OCI-LY3 (cell line): ENCODE results near the gene TMEM259.
A peak's percentile ranks its signal among the peaks of the same experiment; 100 is the strongest.

Experiments
- H2AFZ ChIP-seq: fragments of 200-600, 300-600 bp; shearing (Covaris generic); 2 replicates; pipeline ENCODE4 v1.6.0; 2014; ENCODE audit warnings: antibody characterized with exemption, low read depth, low read length
- H3K27ac ChIP-seq: fragments of 200-600, 300-600 bp; sonication (generic); 2 replicates; pipeline ENCODE4 v1.5.1; 2014; ENCODE audit warnings: mild to moderate bottlenecking, low read length, moderate library complexity, mixed read lengths
- H3K27me3 ChIP-seq: fragments of 200-600, 300-600 bp; sonication (generic); 2 replicates; pipeline ENCODE4 v1.6.1; 2014; ENCODE audit warnings: low read depth, low read length, mixed read lengths
- H3K36me3 ChIP-seq: fragments of 200-600, 300-600 bp; sonication (generic); replicated peaks from 2 replicates; pipeline ENCODE3; 2014; ENCODE audit warnings: low read depth, low read length, mixed read lengths
- H3K4me1 ChIP-seq: fragments of 300-600, 200-600 bp; sonication (generic); 2 replicates; pipeline ENCODE4 v1.6.1; 2014; ENCODE audit warnings: low read length, mixed read lengths
- H3K4me2 ChIP-seq: fragments of 200-600, 300-600 bp; sonication (generic); 2 replicates; pipeline ENCODE4 v1.6.1; 2014; ENCODE audit warnings: low read length, mixed read lengths
- H3K4me3 ChIP-seq: fragments of 300-600, 200-600 bp; sonication (generic); 2 replicates; pipeline ENCODE4 v1.5.1; 2014; ENCODE audit warnings: antibody characterized with exemption, mild to moderate bottlenecking, low read length, moderate library complexity
- H3K79me2 ChIP-seq: fragments of 300-600, 200-600 bp; shearing (Covaris generic); 2 replicates; pipeline ENCODE4 v1.6.1; 2014; ENCODE audit warnings: mild to moderate bottlenecking, low read length, mixed read lengths
- H3K9ac ChIP-seq: fragments of 300-600, 200-600 bp; shearing (Covaris generic); 2 replicates; pipeline ENCODE4 v1.6.0; 2014; ENCODE audit warnings: mild to moderate bottlenecking, low read length, moderate library complexity
- H3K9me3 ChIP-seq: fragments of 200-600, 300-600 bp; shearing (Covaris generic); 2 replicates; pipeline ENCODE4 v1.6.1; 2014; ENCODE audit warnings: low read length, mixed read lengths; ENCODE audit not compliant: insufficient read depth
- H4K20me1 ChIP-seq: fragments of 200-600, 300-600 bp; sonication (generic); 2 replicates; pipeline ENCODE4 v1.6.1; 2016; ENCODE audit warnings: low read length, mixed read lengths; ENCODE audit not compliant: insufficient read depth
- EZH2phosphoT487 ChIP-seq: fragments of 200-600 bp; shearing (Covaris generic); IDR thresholded peaks from 2 replicates; pipeline ENCODE4 v1.6.1; 2018; ENCODE audit warnings: antibody characterized with exemption, mixed run types, low read depth
- TF ChIP-seq, protein P1 (sequence below): fragments of 200-600, 300-600 bp; sonication (generic); IDR thresholded peaks from 2 replicates; pipeline ENCODE4 v1.5.1; 2014; ENCODE audit warnings: antibody characterized with exemption, low read length, low read depth

The TMEM259 gene

DNA sequence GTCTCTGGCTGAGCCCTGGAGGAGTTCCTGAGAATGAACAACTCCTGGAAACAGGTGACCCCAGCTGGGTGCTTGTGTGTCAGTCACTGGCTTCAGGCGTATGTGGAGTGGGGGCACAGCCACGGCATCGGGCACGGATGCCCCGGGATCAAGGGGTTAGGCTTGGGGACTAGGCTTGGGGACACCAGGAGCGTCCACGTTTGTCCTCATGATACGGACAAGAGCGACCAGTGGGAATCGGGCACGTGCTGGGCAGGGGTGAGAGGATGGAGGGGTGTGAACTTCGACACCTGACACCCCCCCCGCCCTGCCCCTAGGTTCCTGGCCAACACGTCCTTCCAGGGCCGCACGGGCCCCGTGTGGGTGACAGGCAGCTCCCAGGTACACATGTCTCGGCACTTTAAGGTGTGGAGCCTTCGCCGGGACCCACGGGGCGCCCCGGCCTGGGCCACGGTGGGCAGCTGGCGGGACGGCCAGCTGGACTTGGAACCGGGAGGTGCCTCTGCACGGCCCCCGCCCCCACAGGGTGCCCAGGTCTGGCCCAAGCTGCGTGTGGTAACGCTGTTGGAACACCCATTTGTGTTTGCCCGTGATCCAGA lies 16.6 kb downstream of the TMEM259 start:
- Histone ChIP-seq H3K36me3 (peaks cover 20% of the 10 kb centered on the region), H3K79me2 (no peaks in the 10 kb centered on the region), H3K4me1 (peaks cover 3% of the 10 kb centered on the region), H3K4me2 (no peak overlapping the region), H2AFZ (no peak overlapping the region), H3K9ac (no peak overlapping the region), H4K20me1 (peaks cover 8% of the 10 kb centered on the region; the same call in 1 of the 2 replicates), H3K9me3 (no peaks in the 10 kb centered on the region), H3K4me3 (no peak overlapping the region), H3K27ac (no peak overlapping the region), H3K27me3 (no peaks in the 10 kb centered on the region)
- TF ChIP-seq EZH2phosphoT487 = no peak
- TF ChIP-seq, protein P1, sequence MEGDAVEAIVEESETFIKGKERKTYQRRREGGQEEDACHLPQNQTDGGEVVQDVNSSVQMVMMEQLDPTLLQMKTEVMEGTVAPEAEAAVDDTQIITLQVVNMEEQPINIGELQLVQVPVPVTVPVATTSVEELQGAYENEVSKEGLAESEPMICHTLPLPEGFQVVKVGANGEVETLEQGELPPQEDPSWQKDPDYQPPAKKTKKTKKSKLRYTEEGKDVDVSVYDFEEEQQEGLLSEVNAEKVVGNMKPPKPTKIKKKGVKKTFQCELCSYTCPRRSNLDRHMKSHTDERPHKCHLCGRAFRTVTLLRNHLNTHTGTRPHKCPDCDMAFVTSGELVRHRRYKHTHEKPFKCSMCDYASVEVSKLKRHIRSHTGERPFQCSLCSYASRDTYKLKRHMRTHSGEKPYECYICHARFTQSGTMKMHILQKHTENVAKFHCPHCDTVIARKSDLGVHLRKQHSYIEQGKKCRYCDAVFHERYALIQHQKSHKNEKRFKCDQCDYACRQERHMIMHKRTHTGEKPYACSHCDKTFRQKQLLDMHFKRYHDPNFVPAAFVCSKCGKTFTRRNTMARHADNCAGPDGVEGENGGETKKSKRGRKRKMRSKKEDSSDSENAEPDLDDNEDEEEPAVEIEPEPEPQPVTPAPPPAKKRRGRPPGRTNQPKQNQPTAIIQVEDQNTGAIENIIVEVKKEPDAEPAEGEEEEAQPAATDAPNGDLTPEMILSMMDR = no peak

DNA sequence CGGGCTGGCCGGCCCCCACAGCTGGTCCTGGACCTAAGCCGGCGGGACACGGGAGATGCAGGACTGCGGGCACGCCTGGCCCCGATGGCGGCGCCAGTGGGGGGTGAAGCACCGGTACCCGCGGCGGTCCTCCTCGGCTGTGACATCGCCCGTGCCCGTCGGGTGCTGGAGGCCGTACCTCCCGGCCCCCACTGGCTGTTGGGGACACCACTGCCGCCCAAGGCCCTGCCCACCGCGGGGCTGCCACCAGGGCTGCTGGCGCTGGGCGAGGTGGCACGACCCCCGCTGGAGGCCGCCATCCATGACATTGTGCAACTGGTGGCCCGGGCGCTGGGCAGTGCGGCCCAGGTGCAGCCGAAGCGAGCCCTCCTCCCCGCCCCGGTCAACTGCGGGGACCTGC lies 17.6 kb downstream of the TMEM259 start:
- Histone ChIP-seq H3K36me3 (peaks cover 12% of the 10 kb centered on the region), H3K4me1 (peaks cover 3% of the 10 kb centered on the region), H3K79me2 (no peaks in the 10 kb centered on the region), H3K27ac (no peak overlapping the region), H3K9ac (no peak overlapping the region), H3K27me3 (no peaks in the 10 kb centered on the region), H3K4me3 (no peak overlapping the region), H3K4me2 (no peak overlapping the region), H2AFZ (no peak overlapping the region), H3K9me3 (no peaks in the 10 kb centered on the region), H4K20me1 (peaks cover 8% of the 10 kb centered on the region; the same call in 1 of the 2 replicates)
- TF ChIP-seq EZH2phosphoT487 = no peak
- TF ChIP-seq, protein P1 = no peak

DNA sequence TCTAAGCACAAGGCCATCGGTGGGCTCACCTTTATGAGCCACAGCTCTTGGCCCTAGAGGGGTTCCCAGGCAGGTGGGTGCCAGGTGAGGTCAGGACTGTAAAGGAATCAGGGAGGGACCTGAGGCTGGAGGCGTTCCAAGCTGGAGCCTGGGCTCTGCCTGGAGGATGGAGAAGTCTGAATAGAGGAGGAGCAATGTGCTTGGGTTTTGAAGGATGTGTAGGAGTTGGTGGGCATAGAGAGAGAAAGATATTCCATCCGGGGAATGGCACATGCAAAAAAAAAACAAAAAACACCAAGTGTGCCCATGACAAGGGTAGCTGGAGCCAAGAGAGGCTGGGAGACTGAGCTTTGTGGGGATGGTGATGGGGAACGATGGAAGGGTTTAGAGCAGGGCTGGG lies 18.3 kb downstream of the TMEM259 start:
- Histone ChIP-seq H2AFZ (no peak overlapping the region), H3K36me3 (peaks cover 11% of the 10 kb centered on the region), H3K27me3 (no peaks in the 10 kb centered on the region), H3K4me3 (no peak overlapping the region), H3K4me1 (peaks cover 3% of the 10 kb centered on the region), H3K27ac (no peak overlapping the region), H3K9me3 (no peaks in the 10 kb centered on the region), H3K9ac (no peak overlapping the region), H3K4me2 (no peak overlapping the region), H4K20me1 (peaks cover 8% of the 10 kb centered on the region; the same call in 1 of the 2 replicates), H3K79me2 (no peaks in the 10 kb centered on the region)
- TF ChIP-seq, protein P1 = no peak
- TF ChIP-seq EZH2phosphoT487 = no peak

DNA sequence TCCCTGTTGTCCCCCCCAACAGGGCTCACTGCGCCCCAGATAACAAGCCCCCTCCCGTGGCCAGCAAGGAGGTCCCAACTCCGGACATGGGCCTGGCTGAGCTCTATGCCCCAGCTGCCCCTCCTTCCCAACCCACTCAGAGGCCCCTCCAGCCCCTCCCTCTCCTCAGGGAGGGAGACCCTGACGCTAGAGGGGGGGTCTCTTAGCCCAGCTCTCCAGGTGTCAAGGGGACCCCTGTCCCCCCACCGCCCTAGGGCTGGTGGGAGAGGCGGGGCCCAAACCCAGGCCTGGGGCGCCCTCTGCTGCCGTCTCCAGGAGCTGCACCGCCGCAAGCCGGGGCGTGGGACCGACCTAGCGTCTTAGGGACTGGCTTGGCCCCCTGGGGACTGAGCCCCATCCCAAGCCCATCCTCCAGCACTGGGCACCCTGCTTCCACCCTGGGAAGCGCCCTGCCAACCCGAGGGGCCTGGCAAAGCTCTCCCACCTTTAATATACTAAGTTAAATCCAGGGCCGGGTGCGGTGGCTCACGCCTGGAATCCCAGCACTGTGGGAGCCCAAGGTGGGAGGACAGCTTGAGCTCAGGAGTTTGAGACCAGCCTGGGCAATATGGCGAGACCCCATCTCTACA lies 19.3 kb downstream of the TMEM259 start:
- Histone ChIP-seq H3K4me3 (peak overlapping the region; percentile 8; the same call in 1 of the 2 replicates), H3K9ac (no peak overlapping the region), H2AFZ (peak overlapping the region; percentile 10; the same call in 1 of the 2 replicates)

More for the DNA sequence above, 19.3 kb downstream of the TMEM259 start:
- H3K27me3 ChIP-seq = no peaks in the 10 kb centered on the region
- H3K79me2 ChIP-seq = no peaks in the 10 kb centered on the region
- peaks cover 3% of the 10 kb centered on the region for H3K36me3 ChIP-seq
- peak overlapping the region; percentile 57 for H3K4me2 ChIP-seq
- TF ChIP-seq, protein P1 = peak; percentile 95
- TF ChIP-seq EZH2phosphoT487 = no peak
- H3K9me3 ChIP-seq = no peaks in the 10 kb centered on the region
- peaks cover 3% of the 10 kb centered on the region for H3K4me1 ChIP-seq
- H4K20me1 ChIP-seq = peaks cover 3% of the 10 kb centered on the region; the same call in 1 of the 2 replicates
- H3K27ac ChIP-seq = no peak overlapping the region
